ENCODE results near the gene ATP11A. TPM values are rescaled to one million over a fixed set of nuclear protein-coding genes. Genes with fewer than 3 reads are reported as not detected.
"Not testable (repeated sequence)": the region's sequence is repeated elsewhere in the genome, so short reads cannot be mapped to it uniquely, and the experiment has no call there.

The ATP11A gene
- total RNA-seq, 6 experiments from 2014 or later = 24.3 to 57.4 (median 33.1) TPM

DNA sequence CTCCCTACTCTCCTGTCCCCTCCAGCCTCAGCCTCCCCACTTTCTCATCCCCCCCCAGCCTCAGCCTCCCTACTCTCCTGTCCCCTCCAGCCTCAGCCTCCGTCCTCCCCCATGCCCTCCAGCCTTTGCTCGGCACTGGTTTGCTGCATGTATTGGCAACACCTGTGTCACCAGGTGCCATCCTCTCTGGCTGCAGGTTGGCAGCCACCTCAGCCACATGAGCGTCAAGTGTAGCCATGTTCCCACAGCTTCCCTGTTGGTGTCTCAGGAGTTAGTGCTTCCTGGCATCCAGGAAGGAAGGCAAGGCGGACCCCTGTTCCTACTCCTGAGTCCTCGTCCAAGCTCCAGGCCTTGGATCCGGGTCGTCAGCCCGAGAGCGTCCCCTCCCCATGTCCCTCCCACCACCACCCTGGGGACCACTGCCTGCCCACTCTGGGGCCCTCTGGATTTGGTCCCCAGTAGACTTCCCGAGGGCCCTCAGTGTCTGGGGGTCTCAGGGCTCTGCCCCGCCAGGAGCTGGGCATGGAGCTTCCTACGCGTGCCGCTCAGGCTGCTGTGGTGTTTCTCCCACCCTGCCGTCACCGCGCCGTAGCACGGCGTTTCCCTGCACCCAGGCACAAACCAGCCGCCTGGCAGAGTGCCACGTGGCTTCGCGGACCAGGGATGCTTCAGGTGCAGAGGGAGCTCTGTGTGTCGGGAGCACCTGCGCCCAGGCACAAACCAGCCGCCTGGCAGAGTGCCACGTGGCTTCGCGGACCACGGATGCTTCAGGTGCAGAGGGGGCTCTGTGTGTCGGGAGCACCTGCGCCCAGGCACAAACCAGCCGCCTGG is 150.8 kb downstream of the ATP11A start:
- Histone ChIP-seq H3K4me3 (no peak overlapping the region), H3K9me3 (no peaks in the 10 kb centered on the region), H3K27me3 (no peaks in the 10 kb centered on the region), H3K36me3 (peaks cover 0 to 35% (median 6%) of the 10 kb centered on the region in 4 donors), H3K27ac (no peak overlapping the region), H3K4me1 (no peaks in the 10 kb centered on the region)
- ATAC-seq = no peak
- DNase-seq = no peak
- intact Hi-C loops (cut with DNase I) = no loop called here
- WGBS (ENCODE audit: insufficient coverage, low coverage, low lambda C conversion rate, missing lambda C conversion rate) = 97% methylated on average over 16 of the region's 34 CpGs
- TF ChIP-seq POLR2A (IDR thresholded peaks at IDR 0.05) (no peak), CTCF (IDR thresholded peaks at IDR 0.05) (no peak)

GRCh38 chr13:112841303-112842015 is 151.6 kb downstream of the ATP11A start:
- peaks cover 0 to 28% (median 6%) of the 10 kb centered on the region in 4 donors for H3K36me3 ChIP-seq
- DNase-seq; H3K27me3 ChIP-seq; ATAC-seq; intact Hi-C loops (cut with DNase I); H3K27ac ChIP-seq; H3K9me3 ChIP-seq; H3K4me3 ChIP-seq; H3K4me1 ChIP-seq: not testable (repeated sequence)
- 92% methylated on average over 2 of the region's 31 CpGs for WGBS (ENCODE audit: insufficient coverage, low coverage, low lambda C conversion rate, missing lambda C conversion rate)

DNA sequence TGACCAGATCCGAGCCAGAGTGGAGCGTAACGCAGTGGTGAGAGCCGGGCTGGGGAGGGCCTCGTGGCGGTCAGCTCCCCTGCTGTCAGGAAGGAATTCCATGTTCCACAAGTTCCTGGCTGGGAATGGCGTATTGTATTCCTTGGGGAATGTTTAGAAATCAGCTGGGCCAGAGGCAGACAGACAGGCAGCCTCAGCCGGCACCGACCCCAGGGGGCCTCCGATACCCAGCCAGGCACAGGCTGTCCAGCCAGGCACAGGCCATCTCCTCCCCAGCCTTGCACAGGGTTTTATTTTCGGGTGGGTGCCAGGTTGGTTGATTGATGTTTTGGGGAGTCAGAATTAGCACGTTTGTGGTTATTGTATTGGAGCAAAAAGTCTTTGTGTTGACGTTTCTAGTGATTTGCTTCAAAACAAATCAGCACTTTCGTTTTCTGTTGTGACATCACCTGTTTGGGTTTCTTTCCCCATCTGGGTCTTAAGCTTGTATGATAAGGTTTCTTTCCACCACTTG is 152.6 kb downstream of the ATP11A start:
- Histone ChIP-seq H3K36me3 (peaks cover 0 to 21% (median 6%) of the 10 kb centered on the region in 4 donors), H3K9me3 (no peaks in the 10 kb centered on the region), H3K27ac (no peak overlapping the region), H3K4me1 (no peaks in the 10 kb centered on the region), H3K4me3 (no peak overlapping the region), H3K27me3 (no peaks in the 10 kb centered on the region)
- peak in 1 of 4 donors; percentile 11 for ATAC-seq
- intact Hi-C loops (cut with DNase I) = no loop called here
- DNase-seq = no peak
- 91% methylated on average over 10 of the region's 14 CpGs for WGBS (ENCODE audit: insufficient coverage, low coverage, low lambda C conversion rate, missing lambda C conversion rate)
- TF ChIP-seq POLR2A (IDR thresholded peaks at IDR 0.05) (no peak), CTCF (IDR thresholded peaks at IDR 0.05) (no peak)

DNA sequence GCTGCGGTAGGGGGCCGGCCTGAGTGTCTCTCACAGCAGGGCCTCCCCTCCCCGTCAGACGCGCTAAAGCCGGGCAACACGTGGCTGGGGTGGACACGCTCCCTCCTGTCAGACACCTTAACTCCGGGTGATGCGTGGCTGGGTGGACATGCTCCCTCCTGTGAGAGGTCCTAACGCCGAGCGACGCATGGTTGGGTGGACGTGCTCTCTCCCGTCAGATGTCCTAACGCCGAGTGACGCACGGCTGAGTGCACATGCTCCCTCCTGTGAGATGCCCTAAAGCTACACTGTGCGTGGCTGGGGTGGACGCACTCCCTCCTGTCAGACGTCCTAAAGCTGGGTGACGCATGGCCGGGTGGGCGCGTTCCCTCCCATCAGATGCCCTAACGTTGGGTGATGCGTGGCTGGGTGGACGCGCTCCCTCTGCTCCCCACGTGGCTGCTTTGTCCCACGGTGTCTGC is 153.1 kb downstream of the ATP11A start:
- intact Hi-C loops (cut with DNase I) = no loop called here

More for the DNA sequence above, 153.1 kb downstream of the ATP11A start:
- Histone ChIP-seq H3K27ac (no peak overlapping the region), H3K27me3 (no peaks in the 10 kb centered on the region), H3K4me1 (no peaks in the 10 kb centered on the region), H3K36me3 (peaks cover 0 to 15% (median 6%) of the 10 kb centered on the region in 4 donors), H3K9me3 (no peaks in the 10 kb centered on the region), H3K4me3 (no peak overlapping the region)
- WGBS (ENCODE audit: insufficient coverage, low coverage, low lambda C conversion rate, missing lambda C conversion rate) = 95% methylated on average over 17 of the region's 33 CpGs
- no peak for TF ChIP-seq CTCF (IDR thresholded peaks at IDR 0.05)
- no peak for TF ChIP-seq POLR2A (IDR thresholded peaks at IDR 0.05)
- peak in 1 of 4 donors; percentile 31 for ATAC-seq
- DNase-seq = no peak
